GM19372 (cell line): ENCODE results near the gene CBARP.

Source experiments
- ATAC-seq: cut with Tn5 transposase; IDR thresholded peaks from one replicate; pipeline ENCODE4 v1.9.1; 2021; ENCODE audit warnings: mild to moderate bottlenecking, low read depth, moderate library complexity; ENCODE audit not compliant: unreplicated experiment

Gene CBARP

GRCh38 chr19:1182068-1182467 is 55.7 kb downstream of the CBARP start:
- ATAC-seq = no peak

GRCh38 chr19:1181606-1182005 is 56.2 kb downstream of the CBARP start:
- ATAC-seq = no peak
